ENCODE results near the gene COLEC12.

COLEC12 gene

GRCh38 chr18:378079-378478 lies 122.4 kb downstream of the COLEC12 start:
- no peak for DNase-seq
- Histone ChIP-seq H3K36me3 (no peaks in the 10 kb centered on the region), H3K4me1 (no peaks in the 10 kb centered on the region), H3K9me3 (no peaks in the 10 kb centered on the region), H3K4me3 (ENCODE audit: low read depth, low read length) (no peak overlapping the region), H3K27me3 (no peaks in the 10 kb centered on the region)
- no peak for TF ChIP-seq CTCF (IDR thresholded peaks at IDR 0.05; ENCODE audit: low read depth, low read length)

GRCh38 chr18:377088-377487 lies 123.4 kb downstream of the COLEC12 start:
- Histone ChIP-seq H3K36me3 (no peaks in the 10 kb centered on the region), H3K27me3 (no peaks in the 10 kb centered on the region), H3K4me3 (ENCODE audit: low read depth, low read length) (no peak overlapping the region), H3K9me3 (no peaks in the 10 kb centered on the region), H3K4me1 (no peaks in the 10 kb centered on the region)
- no peak for DNase-seq
- TF ChIP-seq CTCF (IDR thresholded peaks at IDR 0.05; ENCODE audit: low read depth, low read length), result no peak

- Histone ChIP-seq H3K4me1 (no peaks in the 10 kb centered on the region), H3K4me3 (ENCODE audit: low read depth, low read length) (no peak overlapping the region), H3K9me3 (no peaks in the 10 kb centered on the region), H3K36me3 (no peaks in the 10 kb centered on the region), H3K27me3 (no peaks in the 10 kb centered on the region)
- no peak for TF ChIP-seq CTCF (IDR thresholded peaks at IDR 0.05; ENCODE audit: low read depth, low read length)
- DNase-seq, result no peak
These were observed 124.2 kb downstream of the COLEC12 start for GRCh38 chr18:376311-376710.

GRCh38 chr18:374721-375168 lies 125.8 kb downstream of the COLEC12 start:
- Histone ChIP-seq H3K9me3 (no peaks in the 10 kb centered on the region), H3K27me3 (no peaks in the 10 kb centered on the region), H3K4me1 (no peaks in the 10 kb centered on the region), H3K36me3 (no peaks in the 10 kb centered on the region), H3K4me3 (ENCODE audit: low read depth, low read length) (no peak overlapping the region)
- TF ChIP-seq CTCF (IDR thresholded peaks at IDR 0.05; ENCODE audit: low read depth, low read length), result no peak
- no peak for DNase-seq

GRCh38 chr18:373780-374179 lies 126.7 kb downstream of the COLEC12 start:
- Histone ChIP-seq H3K9me3 (no peaks in the 10 kb centered on the region), H3K4me3 (ENCODE audit: low read depth, low read length) (no peak overlapping the region), H3K4me1 (no peaks in the 10 kb centered on the region), H3K36me3 (no peaks in the 10 kb centered on the region), H3K27me3 (no peaks in the 10 kb centered on the region)
- TF ChIP-seq CTCF (IDR thresholded peaks at IDR 0.05; ENCODE audit: low read depth, low read length), result no peak
- DNase-seq, result no peak

- Histone ChIP-seq H3K4me3 (ENCODE audit: low read depth, low read length) (no peak overlapping the region), H3K9me3 (no peaks in the 10 kb centered on the region), H3K36me3 (no peaks in the 10 kb centered on the region), H3K4me1 (no peaks in the 10 kb centered on the region), H3K27me3 (no peaks in the 10 kb centered on the region)
- DNase-seq, result peak; percentile 23
- TF ChIP-seq CTCF (IDR thresholded peaks at IDR 0.05; ENCODE audit: low read depth, low read length), result no peak
These were observed 128.9 kb downstream of the COLEC12 start for GRCh38 chr18:371609-371982.
